HG03097 (cell line): ENCODE measurements around the gene AGT.
"Not testable (repeated sequence)": the region's sequence is repeated elsewhere in the genome, so short reads cannot be mapped to it uniquely, and the experiment has no call there.

Source experiments
- ATAC-seq: cut with Tn5 transposase; IDR thresholded peaks from one replicate; pipeline ENCODE4 v1.9.1; 2021; ENCODE audit not compliant: unreplicated experiment, low FRiP score

The AGT gene

GRCh38 chr1:230694464-230694863 lies 19.5 kb downstream of the AGT start:
- no peak for ATAC-seq

DNA sequence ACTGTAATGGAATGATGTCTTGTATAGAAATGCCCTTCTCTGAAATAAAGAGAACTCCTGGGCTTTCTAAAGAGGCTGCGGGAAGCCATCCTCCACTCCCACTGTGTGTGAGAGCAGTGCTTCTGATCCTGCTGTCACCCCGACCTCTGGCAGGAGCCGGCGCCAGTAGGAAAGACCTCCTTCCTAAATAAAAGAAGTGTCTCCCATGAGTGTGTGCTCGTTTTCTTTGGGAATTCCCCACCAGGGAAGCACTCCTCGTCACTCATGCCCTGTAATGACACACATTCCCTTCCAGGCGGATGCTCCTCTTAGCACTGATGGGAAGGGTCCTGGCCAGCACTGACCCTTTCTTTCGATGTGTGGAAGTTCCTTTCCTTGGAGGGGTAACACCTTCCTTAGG lies 20.1 kb downstream of the AGT start:
- no peak for ATAC-seq

DNA sequence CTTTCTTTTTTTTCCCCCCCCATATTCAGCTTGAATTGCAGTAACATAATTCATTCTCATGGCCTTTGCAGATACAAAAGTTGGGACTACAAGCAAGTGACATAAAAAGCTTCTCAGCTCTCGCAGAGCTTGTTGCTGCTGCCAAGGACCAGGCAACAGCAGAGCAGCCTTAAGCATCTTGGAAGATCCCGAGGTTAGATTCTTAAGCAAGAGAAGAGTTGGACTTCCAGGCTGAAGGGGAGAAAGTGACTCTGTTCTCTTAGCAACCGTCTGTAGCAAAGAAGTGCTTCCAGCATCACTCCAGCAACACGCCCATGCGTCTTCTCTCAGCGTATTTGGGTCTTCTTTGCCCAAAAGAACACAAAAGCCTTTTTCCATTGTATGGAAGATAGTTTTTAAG lies 20.7 kb downstream of the AGT start:
- no peak for ATAC-seq

- no peak for ATAC-seq
Measured at GRCh38 chr1:230691615-230692014, 22.3 kb downstream of the AGT start.

- ATAC-seq = no peak
Measured at GRCh38 chr1:230690101-230690500, 23.8 kb downstream of the AGT start.

- no peak for ATAC-seq
Measured at GRCh38 chr1:230686747-230687146, 27.2 kb downstream of the AGT start.

DNA sequence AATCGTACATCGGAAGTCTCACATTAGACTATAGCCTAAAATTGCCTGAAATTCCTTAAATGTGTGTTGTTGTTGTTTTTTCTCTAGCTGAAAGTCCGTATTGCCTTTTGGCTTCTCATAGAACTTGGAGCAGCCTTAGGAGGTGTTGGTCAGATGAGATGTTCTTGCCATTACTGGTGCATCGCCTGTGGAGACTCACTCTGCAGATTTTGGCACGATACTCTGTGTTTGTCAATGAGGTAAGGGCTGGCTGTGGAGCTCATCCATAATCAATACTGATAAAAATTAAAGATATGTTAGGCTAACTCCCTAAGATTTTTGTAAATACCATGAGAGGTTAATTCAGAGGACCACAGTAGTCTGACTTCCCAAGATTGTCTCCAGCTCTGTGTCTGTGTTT lies 28.9 kb downstream of the AGT start:
- ATAC-seq = no peak

DNA sequence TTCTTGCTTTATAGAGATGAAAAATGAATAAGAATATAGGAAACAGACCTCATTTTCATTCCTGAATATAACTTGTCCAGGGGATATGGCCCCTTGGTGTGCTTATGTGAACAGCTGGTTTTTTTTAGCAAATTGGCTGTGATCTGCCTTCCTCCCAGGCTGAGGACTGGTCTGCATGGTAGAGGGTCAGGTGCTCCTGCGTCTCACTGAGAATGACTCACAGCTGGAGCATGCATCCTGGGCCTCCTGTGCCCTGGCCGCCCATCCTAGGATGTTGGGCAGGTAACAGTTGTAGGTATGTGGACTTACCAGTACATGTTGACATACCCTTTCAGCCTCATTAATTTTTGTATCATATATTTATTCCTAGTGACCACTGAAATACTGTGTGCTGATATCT lies 29.8 kb downstream of the AGT start:
- ATAC-seq = no peak

GRCh38 chr1:230682882-230683610 lies 30.9 kb downstream of the AGT start:
- ATAC-seq = no peak

DNA sequence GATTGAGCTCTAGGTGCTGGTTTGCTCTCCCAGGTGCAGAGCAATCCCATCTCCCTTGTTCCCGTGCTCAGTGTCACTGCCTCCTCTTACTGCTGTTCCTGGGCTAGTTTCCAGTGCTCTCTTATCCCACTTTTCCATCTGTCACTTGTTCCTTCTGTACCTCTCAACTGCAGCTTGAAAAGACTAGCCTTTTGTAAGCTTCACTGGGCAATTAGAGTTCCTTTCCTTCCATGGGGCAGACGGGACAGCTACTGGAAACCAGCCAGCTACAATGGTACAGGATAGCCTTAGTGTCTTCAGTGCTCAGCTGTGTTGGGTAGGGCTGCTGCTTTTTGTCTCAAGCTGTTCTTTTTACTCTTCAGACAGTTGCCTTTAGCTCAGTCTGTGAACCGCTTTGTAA lies 31.6 kb downstream of the AGT start:
- no peak for ATAC-seq

GRCh38 chr1:230681599-230681998 lies 32.3 kb downstream of the AGT start:
- no peak for ATAC-seq

GRCh38 chr1:230680300-230681025 lies 33.5 kb downstream of the AGT start:
- ATAC-seq = no peak

DNA sequence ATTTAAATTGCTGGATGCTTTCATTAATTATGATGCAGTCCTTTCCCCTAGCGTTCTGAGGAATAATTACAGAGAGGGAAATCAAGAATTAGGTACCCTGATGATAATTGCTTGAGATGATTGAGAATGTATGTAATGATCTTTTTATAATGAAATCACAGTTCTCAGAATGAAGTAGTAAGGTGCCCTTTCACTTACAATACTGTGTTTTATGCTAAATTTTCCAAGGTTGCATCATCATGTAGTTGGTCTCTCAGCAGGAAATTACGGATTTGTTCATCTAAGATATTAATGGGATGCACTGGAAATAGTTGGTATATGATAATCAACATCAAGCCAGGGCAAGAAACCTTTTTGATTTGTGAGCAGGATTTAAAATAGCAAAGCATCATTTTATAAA lies 34.1 kb downstream of the AGT start:
- no peak for ATAC-seq

DNA sequence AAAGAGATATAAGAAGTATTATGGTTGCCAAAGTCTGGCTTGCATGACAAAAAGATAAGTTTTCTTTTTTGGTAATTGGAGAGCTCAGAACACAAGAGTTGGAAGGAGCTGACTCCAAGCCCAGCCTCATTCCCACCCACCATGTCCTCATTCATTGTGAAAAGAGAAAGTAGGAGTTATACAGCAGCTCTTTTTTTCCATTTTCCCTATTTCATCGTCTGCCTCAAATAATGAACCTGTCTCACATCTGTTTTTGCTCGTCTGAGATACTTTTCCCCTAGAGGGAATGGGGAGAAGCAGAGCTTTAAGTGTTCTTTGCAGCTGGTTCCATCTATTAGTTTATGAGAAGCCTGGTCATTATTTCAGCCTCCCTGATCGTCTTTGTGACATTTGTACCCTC lies 34.7 kb downstream of the AGT start:
- ATAC-seq = no peak

DNA sequence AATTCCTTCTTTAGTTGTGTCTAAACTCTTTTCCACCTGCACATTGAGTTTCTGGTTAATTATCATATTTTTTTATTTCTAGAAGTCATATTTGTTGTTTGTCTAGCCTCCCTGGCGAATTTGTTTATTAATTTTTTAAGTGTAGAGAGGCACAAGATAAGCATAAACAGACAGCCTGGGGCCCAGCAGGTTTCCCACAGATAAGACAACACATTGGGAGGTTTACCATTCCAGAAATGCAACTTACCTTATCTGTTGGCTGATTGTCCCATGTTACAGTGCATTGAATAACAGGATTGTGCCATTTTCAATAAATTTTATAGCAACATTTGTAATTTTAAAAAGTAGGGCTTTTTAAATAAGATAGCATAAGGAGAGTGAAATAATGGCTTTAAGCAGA lies 36.7 kb downstream of the AGT start:
- no peak for ATAC-seq

DNA sequence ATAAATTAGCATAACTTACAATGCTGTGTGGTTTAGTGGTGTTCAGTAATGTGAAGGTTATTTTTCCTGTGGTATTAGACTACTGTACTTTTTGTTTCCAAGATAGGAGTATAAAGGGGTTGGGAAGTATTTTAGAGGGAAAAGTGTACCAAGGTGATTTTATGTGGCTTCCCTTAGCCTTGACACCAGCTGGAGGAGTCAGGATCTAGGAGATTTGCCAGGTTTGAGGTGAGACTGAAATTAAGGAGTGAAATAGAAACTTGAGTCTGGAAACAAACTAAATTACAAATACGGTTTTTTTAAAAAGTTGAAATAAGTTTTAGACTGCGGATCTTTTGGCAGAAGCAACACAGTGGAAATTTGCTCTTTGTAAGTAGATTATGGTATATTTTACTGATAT lies 39.3 kb downstream of the AGT start:
- no peak for ATAC-seq

GRCh38 chr1:230669543-230669942 lies 44.4 kb downstream of the AGT start:
- ATAC-seq = no peak

DNA sequence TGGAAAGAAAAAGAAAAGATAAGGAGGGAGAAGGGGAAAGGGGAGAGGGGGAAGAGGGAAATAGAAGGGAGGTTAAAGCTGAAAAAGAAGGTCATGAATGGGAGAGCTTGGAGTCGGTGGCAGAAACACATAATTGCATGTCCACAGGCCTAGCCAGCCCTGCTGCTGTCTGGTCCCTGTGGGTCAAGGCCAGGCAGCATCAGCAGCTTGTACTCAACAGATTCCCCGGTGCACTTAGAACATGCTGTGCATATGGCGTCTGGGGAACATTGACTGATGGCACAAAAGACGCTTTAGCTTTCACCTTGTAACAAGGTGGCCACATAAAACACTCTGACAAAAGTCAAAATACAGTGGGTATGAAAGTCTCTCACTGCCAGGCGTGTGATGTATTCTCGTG lies 45.7 kb downstream of the AGT start:
- no peak for ATAC-seq

- no peak for ATAC-seq
Measured at GRCh38 chr1:230661976-230662375, 51.9 kb downstream of the AGT start.

DNA sequence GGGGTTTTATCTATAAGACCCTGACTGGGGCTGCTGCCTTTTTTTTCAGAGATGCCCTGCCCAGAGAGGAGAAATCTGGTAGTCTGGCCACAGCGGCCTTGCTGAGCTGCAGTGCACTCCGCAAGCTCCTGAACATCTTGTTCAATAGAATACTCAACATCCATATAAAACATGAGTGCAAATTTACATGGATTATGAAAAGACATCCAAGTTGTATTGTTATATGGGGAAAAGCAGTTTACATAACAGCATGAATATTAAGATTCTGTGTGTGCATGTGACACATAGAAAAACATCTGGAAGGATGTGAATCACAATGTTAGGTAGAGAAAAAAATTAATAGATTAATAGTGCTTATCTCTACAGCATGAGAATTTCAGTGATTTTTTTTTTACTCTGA lies 55.2 kb downstream of the AGT start:
- no peak for ATAC-seq

GRCh38 chr1:230658103-230658502 lies 55.8 kb downstream of the AGT start:
- not testable (repeated sequence) for ATAC-seq

DNA sequence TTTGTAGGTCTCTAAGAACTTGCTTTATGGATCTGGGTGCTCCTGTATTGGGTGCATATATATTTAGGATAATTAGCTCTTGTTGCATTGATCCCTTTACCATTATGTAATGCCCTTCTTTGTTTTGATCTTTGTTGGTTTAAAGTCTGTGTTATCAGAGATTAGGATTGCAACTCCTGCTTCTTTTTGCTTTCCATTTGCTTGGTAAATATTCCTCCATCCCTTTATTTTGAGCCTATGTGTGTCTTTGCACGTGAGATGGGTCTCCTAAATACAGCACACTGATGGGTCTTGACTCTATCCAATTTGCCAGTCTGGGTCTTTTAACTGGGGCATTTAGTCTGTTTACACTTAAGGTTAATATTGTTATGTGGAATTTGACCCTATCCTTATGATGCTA lies 57.2 kb downstream of the AGT start:
- ATAC-seq = not testable (repeated sequence)
